ENCODE data around the gene HES7.
"Not testable (repeated sequence)": the region's sequence is repeated elsewhere in the genome, so short reads cannot be mapped to it uniquely, and the experiment has no call there.

The HES7 gene

DNA sequence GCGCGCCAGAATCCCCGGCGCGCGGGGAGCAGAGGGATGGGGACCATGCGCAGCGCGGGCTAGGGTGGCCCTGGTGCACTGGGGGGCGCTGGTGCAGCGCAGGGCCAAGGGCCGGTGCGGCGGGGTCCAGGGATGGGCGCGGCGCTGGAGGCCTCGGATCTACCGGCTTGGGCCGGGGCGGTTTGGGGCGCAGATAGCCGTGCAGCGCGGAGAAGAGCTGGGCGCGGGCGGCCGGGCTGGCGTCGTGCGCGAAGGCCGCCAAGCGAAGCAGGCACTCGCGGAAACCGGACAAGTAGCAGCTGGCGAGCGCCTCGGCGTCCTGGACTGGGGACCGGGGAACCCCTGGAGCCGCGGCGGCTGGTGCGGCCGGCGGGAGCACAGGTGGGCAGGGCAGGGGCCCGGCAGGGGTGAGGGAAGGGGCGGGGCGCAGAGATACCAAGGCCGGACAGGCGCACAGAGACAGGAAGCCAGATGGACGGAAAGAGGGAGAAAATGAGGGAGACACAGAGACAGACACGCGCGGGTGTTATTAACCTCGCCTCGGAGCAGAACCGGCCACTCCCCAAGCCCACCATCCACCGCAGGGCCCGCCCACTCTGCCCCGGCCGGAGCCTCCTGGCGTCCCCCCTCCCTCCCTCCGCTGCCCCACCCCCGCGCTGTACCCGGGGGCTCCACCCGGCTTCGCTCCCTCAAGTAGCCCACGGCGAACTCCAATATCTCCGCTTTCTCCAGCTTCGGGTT, 2.1 kb downstream of the HES7 start:
- DNase-seq, result peak; percentile 46

DNA sequence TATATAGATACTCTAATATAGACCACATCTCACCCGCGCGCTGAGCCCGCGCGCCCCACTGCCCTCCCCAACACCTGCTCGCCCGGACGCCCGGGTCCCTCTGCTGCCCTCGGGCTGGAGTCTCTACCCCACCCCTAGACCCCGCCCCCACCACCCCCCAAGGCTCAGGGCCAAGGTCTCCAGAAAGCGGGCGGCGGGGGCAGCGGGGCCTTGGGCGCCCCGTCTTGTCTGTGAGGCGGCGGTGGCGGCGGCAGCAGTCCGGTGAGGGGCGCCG, 2.6 kb downstream of the HES7 start:
- DNase-seq, result no peak

DNA sequence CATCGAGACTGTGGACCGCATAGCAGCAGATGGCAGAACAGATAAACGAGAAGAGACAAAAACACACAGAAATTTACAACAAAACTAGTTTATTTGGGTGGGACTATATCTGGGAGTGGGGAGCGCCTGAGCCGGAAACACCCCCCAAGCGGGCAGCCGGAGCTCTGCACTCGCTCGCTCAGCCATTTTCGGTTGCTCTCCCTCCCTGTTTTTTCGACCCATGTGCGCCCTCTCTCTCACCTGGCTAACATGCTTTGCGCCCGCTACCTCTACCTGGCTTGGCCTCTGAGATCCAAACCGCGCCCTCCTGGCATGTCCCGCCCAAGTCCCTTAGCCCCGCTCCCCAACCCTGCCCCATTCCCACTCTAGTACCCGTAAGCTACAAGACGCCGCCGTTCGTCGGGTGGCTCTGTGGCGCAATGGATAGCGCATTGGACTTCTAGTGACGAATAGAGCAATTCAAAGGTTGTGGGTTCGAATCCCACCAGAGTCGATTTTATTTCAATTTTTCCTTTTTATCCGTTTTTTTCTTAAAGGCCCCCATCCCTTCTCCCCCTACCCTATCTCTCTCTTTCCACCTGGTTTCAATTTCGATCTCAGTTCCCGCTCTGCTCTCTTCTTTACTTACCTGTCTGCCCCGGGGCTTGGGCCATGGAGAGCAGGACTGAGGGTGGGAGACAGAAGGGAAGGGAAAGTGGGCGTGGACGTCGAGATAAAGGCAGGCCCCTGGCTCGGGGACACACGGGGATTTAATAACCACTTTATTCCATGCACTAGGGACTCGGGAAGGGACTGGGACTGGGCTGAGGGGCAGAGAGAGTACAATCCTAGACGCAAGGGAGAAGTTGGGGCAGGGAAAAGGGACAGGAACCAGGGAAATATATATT, 3.1 kb downstream of the HES7 start:
- DNase-seq, result peak; percentile 75

DNA sequence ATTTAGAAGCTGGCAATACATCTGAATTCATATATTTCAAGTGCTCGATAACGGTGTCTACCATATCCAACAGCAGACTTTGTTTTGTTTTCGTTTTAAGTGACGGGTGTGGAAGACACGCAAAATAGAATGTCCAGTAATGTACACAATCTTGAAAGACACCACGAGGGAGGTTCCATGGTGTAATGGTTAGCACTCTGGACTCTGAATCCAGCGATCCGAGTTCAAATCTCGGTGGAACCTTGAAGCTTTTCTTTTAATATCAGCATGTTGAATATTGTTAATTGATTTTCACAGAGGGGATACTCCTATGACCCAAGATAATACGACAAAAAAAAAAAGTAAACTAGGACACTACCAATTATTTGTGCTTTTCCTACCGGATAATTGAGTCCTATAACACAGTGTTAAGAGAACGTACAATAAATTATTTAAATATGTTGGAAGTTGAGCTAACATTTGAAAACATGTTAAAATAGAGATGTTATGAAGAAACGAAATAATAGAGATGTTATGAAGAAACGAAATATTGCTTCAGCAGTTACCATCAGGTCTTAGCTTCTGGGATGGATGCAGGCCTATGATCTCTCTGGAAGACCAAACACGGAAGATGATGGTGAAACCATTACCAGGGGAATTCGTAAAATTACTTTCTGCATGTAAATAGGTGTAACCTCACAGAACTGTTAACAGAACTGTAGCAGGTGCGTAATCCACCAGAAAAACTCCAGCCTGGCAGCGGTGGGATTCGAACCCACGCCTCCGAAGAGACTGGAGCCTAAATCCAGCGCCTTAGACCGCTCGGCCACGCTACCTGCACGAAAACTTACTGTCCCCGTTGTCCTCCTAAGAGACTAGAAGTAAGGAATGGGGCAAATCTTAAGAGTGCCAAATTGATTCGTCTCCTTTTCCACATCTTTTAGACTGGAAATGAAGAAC, 4.1 kb downstream of the HES7 start:
- peak; percentile 94 for DNase-seq

DNA sequence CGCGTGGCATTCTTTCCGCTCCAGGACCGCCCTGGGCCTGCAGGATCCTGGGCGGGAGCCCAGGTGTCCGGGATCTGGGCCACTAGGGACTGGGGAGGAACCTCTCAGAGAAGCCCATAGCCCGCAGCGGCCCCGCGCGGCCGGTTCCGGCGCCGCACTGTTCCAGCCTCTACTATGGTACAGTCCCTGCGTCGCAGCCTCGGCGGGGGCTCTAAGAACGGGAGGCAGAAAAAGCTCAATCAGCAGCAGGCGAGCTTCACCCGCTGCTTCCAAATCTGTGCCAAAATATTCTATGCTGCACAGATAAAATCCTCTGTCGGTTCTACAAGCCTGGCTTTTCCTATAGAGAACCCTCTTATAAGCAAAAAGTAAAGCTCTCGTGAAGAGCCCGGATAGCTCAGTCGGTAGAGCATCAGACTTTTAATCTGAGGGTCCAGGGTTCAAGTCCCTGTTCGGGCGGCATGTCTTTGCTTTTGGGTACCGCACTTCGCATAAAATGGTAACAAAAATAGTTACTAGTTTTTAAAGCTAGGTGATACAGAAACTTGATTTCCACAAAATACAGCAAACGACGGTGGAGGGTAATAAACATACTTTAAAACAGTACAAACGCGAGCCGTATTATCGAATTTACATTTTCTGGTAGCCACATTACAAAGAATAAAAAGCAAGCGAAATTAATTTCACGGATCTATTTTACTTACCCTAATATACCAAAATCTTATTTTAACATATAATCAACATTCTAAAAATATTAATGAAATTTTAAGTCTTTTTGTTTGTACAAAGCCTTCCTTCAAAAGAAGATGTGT, 4.9 kb downstream of the HES7 start:
- peak; percentile 90 for DNase-seq

DNA sequence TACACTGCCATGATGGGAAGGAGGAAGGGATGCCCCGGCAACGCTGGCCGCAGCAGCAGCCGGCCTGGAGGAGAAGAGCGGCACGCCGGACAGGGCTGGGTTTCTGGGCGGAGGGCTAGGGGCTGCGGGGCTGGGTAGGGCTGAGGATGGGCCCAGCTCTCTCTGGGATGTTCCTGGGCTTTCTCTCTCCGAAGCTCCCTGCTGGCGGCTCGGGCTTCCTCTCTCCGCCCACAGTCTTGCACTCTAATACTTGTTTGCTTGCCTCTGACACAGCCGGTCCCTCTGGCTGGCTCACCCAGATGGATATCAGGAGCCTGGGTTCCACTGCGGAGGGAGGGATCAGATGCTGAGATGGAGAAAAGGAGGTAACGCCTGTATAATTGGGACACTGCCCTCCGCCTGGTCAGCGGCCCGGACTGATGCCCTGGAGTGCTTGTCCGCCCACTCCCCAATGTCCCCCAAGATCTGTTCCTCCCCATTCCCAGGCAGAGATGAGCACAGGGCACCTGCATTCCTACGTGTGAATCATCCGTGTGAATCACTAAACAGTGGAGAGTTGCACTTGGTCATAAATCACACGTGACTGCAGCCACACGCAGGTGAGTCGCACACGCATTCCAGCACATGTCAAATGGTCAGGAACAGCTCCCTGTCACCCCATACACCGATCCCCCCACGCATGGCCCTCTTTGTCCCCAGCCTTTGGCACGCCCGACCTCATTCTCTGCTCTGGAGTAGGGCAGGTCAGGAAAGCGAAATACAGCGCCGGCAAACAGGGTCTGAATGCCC, 5.7 kb downstream of the HES7 start, which contains the start of gene ALOXE3:
TSS of gene ALOXE3 (minus strand) at position 535 of the 789 bp plus-strand sequence. CDS start at position 11, 524 bp downstream.
- DNase-seq, result no peak

DNA sequence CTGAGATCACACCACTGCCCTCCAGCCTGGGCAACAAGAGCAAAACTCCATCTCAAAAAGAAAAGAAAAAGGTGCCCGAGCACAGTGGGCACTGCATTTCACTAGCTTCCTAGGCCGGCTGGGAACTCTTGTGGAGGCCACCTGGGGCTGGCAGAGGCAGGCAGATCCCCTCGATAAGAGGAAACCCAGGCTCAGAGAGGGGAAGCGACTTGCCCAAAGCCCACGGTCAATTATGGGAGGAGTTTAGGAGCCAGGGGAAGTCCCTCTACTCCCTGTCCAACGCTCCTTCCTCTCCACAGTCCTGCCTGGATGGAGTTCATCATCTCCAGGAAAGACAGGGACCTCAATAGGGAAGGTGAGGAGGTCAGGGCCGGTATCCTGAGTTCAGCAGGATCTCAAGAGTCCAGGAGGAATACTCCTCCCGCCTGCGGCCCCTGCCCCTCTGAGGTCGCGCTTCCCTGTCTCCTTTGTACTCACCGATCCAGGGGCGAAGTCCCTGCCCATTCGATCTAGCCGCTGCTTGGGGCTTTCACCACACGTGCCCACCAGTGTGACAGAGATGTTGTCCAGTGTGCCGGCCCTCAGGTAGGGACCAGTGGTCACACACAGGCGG, 6.4 kb downstream of the HES7 start:
- DNase-seq, result no peak

DNA sequence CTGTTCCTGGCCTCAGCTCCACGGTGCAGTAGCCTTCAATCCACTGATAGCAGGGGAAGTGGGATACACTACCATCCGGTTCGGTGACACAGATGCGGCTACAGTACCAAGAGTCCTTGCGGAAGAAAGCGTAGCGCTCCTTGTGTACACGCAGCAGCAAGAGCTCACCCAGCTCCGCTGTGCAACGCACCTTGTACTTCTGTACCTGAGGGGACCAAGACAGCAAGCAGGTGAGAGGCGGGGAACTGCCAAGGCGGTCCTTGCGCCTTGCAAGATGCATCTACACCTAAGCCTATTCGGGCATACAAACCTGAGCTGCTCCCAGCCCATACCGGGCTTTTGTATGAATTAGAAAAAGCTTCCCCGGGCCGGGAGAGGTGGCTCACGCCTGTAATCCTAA, 7.1 kb downstream of the HES7 start:
- DNase-seq, result no peak

DNA sequence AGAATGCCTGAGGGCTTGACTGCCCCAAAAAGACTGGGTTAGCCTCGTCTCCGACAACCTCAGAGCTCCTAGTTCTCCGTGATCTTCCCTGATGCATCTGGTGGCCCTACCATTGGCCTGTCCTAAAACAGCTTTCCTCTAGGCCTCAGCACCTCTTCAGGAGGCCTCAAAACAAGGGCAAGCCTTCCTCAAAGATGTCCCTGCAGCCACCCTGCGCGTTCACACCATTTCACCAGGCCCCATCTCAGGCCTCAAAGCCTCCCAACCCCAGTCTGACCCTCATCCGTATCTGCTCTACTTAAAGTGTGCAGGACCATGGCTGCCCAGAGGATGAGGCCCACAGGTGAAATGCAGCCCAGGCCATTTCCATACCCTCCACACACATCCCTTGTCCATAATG, 13.0 kb downstream of the HES7 start:
- DNase-seq, result no peak

DNA sequence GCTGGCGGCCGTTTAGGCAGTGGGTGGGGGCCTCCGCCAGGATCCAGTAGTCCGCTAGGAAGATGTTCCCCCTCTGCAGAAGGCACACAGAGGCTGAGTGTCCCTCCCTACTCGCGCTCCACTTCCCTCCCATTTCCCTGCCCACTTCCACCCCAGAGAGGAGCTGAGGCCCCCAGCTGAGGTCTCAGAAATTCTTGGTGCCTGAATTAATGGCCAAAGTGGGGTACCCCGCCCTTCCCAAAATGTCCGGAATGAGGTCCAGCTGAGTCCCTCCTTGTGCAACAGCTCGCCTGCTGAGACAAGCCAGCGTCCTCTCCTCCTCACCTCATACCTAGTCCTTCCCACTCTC, 13.5 kb downstream of the HES7 start:
- no peak for DNase-seq

DNA sequence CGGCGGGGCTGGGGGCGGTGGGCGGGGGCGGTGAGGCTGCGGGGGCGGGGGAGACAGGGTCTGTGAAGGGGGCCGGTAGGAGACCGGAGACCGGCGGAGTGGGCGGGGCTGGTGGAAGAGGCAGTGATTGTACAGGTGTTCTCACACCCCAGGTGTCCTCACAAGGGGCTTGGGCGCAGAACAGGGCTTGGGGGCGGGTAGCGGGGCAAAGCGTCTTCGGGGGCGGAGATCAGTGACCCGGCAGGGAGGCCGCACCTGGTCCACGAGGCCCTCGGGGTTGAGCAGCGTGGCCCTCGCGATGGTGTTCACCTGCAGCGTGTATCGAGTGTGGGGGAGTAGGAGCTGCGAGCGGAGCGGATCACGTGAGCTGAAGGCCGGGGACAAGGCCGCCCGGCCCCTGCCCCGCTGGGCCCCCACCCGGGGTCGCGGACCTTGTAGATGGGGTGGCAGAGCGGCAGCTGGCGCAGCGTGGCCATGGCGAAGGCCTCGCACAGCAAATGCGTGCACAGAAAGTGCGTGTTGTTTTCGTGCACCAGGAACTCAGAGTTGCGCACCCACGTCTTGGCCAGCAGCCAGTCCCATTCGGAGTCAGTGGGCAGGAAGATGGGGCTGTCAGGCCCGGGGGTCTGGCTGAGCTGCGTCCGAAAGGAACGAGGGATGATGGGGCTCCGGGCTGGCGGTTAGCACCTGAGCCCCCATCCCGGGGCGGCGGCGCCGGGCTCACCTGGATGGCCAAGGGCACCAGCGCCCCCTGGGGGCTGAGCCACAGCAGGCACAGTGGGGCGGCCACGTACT, 14.0 kb downstream of the HES7 start:
- peak; percentile 83 for DNase-seq

DNA sequence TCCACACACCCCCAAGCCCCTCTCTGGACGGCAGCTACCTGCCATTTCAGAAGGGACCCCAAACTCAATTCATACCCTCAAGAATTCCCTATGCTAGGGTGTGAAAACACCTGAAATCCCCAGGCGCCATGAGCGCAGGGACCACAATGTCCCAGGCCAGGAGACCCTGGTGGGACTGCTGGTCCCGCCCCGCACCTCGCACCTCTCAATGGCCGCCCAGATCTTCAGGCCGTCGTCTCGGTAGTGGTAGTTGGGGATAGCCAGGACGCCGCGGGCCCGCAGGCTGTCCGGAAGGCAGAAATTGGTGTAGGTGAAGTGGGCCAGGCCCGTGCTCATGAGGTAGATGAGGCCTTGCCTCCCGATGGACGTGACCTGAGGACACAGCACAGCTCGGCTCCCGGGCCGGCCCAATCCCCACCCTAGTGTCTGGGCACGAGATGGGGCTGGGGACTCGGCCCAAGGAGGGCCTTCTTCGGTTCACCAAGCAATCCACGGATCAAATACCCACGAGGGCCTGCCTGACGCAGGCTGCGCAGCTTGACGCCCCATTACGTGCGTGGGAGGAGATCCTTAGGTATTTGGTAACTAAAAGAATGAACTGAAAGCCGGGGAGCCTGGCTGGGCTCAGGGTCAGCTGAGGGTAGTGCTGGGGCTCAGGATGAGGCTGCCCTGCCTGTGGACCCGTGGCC, 14.8 kb downstream of the HES7 start:
- no peak for DNase-seq

DNA sequence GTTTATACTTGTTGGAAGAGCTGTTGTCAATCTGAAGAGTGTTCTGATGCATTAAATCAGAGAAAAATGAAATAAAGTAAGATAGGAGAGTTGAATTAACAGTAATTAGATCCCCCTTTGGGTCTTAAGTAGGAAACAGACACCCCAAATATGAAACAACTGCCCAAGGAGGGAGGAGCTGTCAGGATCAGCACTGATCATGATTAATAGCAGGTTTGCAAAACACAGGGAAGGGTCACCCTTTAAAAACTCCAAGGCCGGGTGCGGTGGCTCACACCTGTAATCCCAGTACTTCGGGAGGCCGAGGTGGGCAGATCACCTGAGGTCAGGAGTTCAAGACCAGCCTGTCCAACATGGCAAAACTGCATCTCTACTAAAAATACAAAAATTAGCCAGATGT, 16.9 kb downstream of the HES7 start:
- not testable (repeated sequence) for DNase-seq

DNA sequence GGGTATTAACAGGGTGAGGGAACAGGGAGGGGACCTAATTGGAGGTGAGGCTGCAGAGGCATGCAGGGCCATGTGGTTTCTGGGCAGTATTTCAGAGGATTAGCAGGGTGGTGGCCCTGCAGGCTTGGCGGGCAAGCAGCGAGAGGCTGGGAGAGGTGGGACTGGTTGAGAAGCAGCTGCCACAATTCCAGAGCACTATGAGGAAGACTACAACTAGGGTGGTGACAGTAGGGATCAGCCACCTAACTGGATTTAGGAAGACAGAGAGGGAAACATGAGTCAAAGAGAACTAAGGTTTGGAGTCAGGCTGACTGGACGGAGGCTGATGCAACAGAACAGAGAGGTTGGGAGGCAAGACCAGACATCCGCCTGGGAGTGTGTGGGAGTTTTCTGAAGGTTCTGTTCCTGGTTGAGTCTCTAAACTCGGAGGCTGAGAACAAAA, 17.9 kb downstream of the HES7 start:
- no peak for DNase-seq

DNA sequence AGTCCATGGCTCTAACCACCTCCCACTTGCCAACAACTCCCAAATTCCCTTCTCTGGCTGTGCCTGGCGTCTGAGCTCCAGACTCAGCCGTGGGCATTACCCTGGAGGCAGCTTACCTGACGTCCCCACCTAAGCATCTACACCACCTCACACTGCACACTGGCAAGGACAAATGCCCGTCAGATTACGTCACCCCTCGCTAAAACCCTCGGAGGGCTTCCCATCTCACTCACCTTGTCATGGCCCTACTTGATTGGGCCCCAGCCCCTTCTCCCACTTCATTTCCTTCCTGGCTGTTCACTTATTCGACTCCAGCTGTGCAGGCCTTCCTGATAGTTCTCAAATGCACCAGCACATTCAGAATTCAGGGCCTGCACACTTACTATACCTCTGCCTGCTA, 19.0 kb downstream of the HES7 start:
- DNase-seq, result no peak

DNA sequence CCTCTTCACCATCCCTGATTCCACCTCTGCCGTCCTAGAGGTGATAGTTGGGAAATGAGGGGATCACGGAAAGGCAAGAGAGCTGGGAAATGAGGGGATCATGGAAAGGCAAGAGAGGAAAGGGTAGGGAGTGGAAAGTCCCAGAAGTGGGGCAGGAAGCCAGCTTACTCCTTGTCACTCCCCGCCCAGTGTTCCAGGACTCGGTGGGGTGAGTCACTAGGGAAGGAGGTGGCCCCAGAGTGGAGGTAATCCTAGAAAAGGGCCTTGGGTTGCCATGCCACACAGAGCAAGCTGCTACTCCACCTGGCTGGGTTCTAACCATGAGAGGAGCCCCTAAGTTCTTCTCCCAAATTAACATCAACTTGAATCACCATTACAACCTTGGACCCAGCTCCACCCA, 20.4 kb downstream of the HES7 start:
- DNase-seq, result no peak

DNA sequence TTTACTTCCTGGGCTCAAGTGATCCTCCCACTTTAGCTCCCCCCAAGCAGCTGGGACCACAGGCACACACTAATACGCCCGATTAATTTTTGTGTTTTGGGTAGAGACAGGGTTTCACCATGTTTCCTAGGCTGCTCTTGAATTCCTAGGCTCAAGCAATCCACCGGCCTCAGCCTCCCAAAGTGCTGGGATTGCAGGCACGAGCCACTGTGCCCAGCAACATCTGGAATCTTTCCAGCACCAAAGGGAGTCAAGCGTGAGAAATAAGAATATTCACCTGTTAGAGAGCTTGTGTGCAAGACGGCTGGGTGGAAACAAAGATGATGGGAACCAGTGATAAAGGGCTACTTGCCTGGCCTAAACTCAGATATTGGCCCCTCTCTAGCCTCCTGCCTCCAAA, 22.2 kb downstream of the HES7 start:
- DNase-seq, result no peak

DNA sequence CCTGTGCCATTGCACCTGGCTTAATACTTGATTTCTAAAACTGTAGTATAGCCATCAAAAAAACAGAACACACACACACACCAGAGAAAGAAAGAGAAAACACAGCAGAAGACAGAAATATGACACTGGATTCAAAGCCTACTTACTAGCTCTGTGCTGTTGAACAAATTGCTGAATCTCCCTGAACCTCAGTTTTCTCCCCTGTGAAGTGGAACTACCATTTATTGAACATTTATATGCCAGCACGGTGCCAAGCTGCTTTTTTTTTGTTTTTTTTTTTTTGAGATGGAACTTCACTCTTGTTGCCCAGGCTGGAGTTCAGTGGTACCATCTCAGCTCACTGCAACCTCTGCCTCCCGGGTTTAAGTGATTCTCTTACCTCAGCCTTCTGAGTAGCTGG, 23.1 kb downstream of the HES7 start:
- no peak for DNase-seq

DNA sequence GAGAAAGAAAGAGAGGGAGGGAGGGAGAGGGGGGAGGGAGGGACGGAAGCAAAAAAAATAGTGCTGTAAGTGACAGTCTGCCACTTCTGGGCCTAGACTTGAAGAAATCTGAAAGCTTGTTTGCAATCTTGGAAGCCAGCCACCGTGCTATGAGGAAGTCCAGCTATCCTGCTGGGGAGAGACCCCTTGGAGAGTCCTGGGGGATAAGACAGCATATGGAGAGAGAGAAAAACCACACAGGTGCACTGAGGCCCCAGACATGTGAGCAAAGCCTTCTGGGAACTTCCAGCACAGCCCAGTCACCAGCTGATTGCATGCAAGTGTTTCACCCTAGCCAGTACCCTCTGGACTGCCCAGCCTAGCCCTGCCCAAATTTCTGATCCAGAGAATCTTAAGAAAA, 23.8 kb downstream of the HES7 start:
- no peak for DNase-seq

DNA sequence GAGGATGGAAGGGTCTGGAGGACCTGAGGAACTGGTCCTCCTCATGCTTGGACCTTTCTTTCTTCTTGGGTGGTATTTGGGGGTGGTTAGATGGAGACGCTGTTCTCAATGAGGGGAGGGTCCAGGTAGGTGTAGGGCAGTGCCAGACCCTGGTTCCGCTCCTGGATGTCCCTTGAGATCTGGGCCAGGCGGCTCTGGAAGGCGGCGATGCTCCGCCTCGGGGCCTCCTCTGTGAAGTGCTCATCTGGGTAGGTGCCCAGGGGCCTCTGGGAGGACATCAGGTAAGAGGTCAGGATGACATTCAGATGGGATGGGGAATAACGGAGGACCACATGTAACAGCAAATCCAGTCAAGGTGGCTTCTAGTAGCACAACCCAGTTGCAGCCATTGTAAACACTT, 27.4 kb downstream of the HES7 start:
- no peak for DNase-seq
